Fibroblast of pulmonary artery (primary cell): ENCODE measurements around the gene SFRP2.

Experiments used
- DNase-seq: peaks from one replicate; pipeline ENCODE4 v3.0.0-alpha.2; 2010; ENCODE audit warnings: low read depth
- H3K4me3 ChIP-seq: replicated peaks from 2 replicates; pipeline ENCODE4 v1.5.1; 2011; ENCODE audit warnings: low read depth, mild to moderate bottlenecking, control low read depth, low read length, moderate library complexity
- CTCF ChIP-seq: IDR thresholded peaks from 2 replicates; pipeline ENCODE4 v1.5.1; 2011; ENCODE audit warnings: mild to moderate bottlenecking, control low read depth, low read length, inconsistent platforms; ENCODE audit errors: missing control alignments

Gene SFRP2

GRCh38 chr4:153825691-153826090, 36.8 kb upstream of the SFRP2 start:
- no peak for TF ChIP-seq CTCF
- no peak for DNase-seq
- no peak overlapping the region for H3K4me3 ChIP-seq

GRCh38 chr4:153825126-153825525, 36.2 kb upstream of the SFRP2 start:
- no peak for TF ChIP-seq CTCF
- DNase-seq: no peak
- no peak overlapping the region for H3K4me3 ChIP-seq

- no peak for TF ChIP-seq CTCF
- no peak for DNase-seq
- H3K4me3 ChIP-seq: no peak overlapping the region
Observed at GRCh38 chr4:153824501-153824900, 35.6 kb upstream of the SFRP2 start.

- DNase-seq: no peak
- no peak for TF ChIP-seq CTCF
Observed at GRCh38 chr4:153823483-153823882, 34.6 kb upstream of the SFRP2 start.

GRCh38 chr4:153822316-153822715, 33.4 kb upstream of the SFRP2 start:
- no peak for DNase-seq
- TF ChIP-seq CTCF: no peak
- H3K4me3 ChIP-seq: no peak overlapping the region

More at GRCh38 chr4:153823483-153823882, 34.6 kb upstream of the SFRP2 start:
- H3K4me3 ChIP-seq: no peak overlapping the region

GRCh38 chr4:153817466-153817865, 28.6 kb upstream of the SFRP2 start:
- H3K4me3 ChIP-seq: no peak overlapping the region
- DNase-seq: no peak
- TF ChIP-seq CTCF: no peak

GRCh38 chr4:153816542-153816941, 27.7 kb upstream of the SFRP2 start:
- no peak for DNase-seq
- no peak for TF ChIP-seq CTCF
- no peak overlapping the region for H3K4me3 ChIP-seq
